NOMO-1 treated with DMSO at 0.1 percent for 48 hours (cell line): ENCODE results near the gene CD151.
A peak's percentile ranks its signal among the peaks of the same experiment; 100 is the strongest.

Source experiments
- DNase-seq: peaks from one replicate; lab custom pipeline; 2025; ENCODE audit not compliant: unreplicated experiment; lab: John Stamatoyannopoulos, UW

The CD151 gene

GRCh38 chr11:832529-833113 is at the start of gene CD151:
TSS of gene CD151 (plus strand) at chr11:832952. CDS start at chr11:836070, 3,118 bp downstream.
- DNase-seq: no peak

- DNase-seq: no peak
Observed at GRCh38 chr11:783581-784015, 49.2 kb upstream of the CD151 start.

- no peak for DNase-seq
Observed at GRCh38 chr11:786235-787083, 46.3 kb upstream of the CD151 start.

GRCh38 chr11:787084-787675 is 45.6 kb upstream of the CD151 start:
- DNase-seq: no peak

- no peak for DNase-seq
Observed at GRCh38 chr11:788009-788640, 44.6 kb upstream of the CD151 start.

GRCh38 chr11:788953-789940 is 43.5 kb upstream of the CD151 start:
- no peak for DNase-seq

GRCh38 chr11:789943-790342 is 42.8 kb upstream of the CD151 start, which contains the start of gene CEND1:
TSS of gene CEND1 (minus strand) at chr11:790090. CDS start at chr11:788576, 1,514 bp downstream.
- no peak for DNase-seq

GRCh38 chr11:790721-791564 is 41.8 kb upstream of the CD151 start:
- DNase-seq: no peak

GRCh38 chr11:791658-792534 is 40.9 kb upstream of the CD151 start:
- DNase-seq: no peak

- DNase-seq: no peak
Observed at GRCh38 chr11:792535-792821, 40.3 kb upstream of the CD151 start.

GRCh38 chr11:792873-793272 is 39.9 kb upstream of the CD151 start:
- DNase-seq: no peak

GRCh38 chr11:793556-793955 is 39.2 kb upstream of the CD151 start:
- no peak for DNase-seq

- no peak for DNase-seq
Observed at GRCh38 chr11:794013-794765, 38.6 kb upstream of the CD151 start.

GRCh38 chr11:794766-795633 is 37.8 kb upstream of the CD151 start:
- DNase-seq: no peak

GRCh38 chr11:795634-796564 is 36.9 kb upstream of the CD151 start:
- peak; percentile 86 for DNase-seq
